Hepatocyte (in vitro differentiated cells): Measurements from ENCODE around the gene IGF2.

Experiments used
- CTCF ChIP-seq: fragments of 200-600 bp; sonication (generic); IDR thresholded peaks from 2 replicates; pipeline ENCODE4 v1.5.1; 2016; ENCODE audit warnings: antibody characterized with exemption, mild to moderate bottlenecking; ENCODE audit not compliant: poor library complexity
- EZH2 ChIP-seq: fragments of 200-600 bp; sonication (generic); IDR thresholded peaks from 2 replicates; pipeline ENCODE4 v1.6.1; 2016; ENCODE audit warnings: antibody characterized with exemption, mild to moderate bottlenecking, borderline replicate concordance
- EZH2phosphoT487 ChIP-seq: fragments of 200-600 bp; sonication (generic); IDR thresholded peaks from one replicate; pipeline ENCODE4 v1.6.1; 2018; ENCODE audit warnings: antibody characterized with exemption, mild to moderate bottlenecking, low read depth, moderate library complexity; ENCODE audit not compliant: unreplicated experiment, severe bottlenecking

- TF ChIP-seq CTCF (no peak), EZH2phosphoT487 (no peak), EZH2 (no peak)
These were observed 46.2 kb downstream of the IGF2 start for GRCh38 chr11:2092956-2093412.
